GM19023 (cell line): ENCODE results near the gene GLI1.
"Not testable (repeated sequence)": the region's sequence is repeated elsewhere in the genome, so short reads cannot be mapped to it uniquely, and the experiment has no call there.

Source experiments
- ATAC-seq: cut with Tn5 transposase; IDR thresholded peaks from one replicate; pipeline ENCODE4 v1.9.1; 2021; ENCODE audit warnings: mild to moderate bottlenecking, moderate library complexity; ENCODE audit not compliant: unreplicated experiment

Gene GLI1

GRCh38 chr12:57475271-57476161 lies 15.9 kb downstream of the GLI1 start:
- ATAC-seq = no peak

DNA sequence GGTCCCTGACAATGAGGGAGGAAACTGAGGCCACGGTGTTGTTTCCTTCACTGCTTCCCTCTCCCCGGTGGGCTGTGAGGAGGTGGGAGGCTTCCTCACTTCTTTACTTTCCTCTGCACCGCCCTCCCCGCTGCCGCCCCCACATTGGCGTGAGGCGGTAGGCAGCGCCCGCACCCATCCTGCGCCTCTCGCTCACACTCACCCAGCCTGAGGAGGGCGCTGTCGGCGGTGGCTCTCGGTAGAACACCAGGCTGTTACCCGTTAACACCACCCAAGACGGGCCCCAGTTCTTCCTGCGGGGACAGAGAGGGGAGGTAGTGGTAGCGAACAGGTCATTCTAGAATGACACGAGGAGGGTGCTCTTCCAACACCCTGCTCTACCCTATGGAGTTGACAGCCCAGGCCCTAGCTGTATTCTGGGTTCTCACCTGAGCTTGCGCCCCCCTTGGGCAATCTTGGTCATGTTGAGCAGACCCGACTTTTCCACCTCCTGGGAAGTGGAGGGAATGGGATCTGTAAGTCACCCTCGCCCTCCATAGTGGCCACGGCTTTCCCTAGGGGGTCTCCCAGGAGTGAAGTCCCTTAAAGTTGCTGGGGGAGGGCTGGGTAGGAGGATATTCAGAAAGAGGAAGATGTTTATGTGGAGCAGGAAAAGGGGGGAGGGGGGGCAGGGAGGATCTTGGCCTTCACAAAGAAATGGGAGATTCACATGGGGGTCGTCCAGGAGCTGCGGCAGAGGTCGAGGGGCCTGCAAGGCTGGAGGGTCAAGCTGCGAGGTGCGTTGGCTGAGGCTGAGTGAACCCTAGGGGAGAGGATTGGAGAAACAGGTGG lies 16.8 kb downstream of the GLI1 start:
- no peak for ATAC-seq

DNA sequence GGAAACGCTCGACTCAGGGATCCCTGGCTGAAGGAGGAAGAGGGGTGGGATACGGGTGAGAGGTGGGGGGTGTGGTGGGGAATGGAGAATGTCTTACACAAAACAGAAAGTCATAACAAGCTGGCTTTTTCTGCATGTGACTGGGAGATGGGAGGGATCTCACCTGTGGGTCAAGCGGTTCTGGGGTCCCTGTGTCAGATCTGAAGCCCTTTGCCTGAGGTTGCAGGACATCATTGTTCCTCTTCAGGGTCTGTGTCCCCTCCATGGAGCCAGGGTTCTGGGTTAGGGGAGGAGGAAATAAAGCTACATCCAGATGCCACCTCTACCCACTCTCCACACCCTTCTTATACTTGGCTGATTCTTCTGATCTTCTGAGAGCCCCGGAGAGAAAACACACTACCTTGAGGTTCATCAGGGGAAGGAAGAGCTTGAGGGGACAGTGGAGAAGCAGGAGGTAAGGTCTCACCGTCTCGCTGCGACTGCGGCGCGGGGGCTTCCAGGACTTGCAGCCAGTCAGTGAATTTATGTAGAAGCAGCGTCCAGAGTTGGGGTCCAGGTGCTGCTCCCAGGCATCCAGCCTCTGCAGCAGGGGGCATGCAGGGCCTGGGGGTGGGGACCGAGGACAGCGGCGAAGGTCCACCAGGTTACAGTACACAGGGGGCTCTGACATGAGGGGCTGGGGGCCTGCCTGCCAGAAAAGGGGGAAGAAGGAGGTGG lies 17.6 kb downstream of the GLI1 start:
- ATAC-seq = no peak

DNA sequence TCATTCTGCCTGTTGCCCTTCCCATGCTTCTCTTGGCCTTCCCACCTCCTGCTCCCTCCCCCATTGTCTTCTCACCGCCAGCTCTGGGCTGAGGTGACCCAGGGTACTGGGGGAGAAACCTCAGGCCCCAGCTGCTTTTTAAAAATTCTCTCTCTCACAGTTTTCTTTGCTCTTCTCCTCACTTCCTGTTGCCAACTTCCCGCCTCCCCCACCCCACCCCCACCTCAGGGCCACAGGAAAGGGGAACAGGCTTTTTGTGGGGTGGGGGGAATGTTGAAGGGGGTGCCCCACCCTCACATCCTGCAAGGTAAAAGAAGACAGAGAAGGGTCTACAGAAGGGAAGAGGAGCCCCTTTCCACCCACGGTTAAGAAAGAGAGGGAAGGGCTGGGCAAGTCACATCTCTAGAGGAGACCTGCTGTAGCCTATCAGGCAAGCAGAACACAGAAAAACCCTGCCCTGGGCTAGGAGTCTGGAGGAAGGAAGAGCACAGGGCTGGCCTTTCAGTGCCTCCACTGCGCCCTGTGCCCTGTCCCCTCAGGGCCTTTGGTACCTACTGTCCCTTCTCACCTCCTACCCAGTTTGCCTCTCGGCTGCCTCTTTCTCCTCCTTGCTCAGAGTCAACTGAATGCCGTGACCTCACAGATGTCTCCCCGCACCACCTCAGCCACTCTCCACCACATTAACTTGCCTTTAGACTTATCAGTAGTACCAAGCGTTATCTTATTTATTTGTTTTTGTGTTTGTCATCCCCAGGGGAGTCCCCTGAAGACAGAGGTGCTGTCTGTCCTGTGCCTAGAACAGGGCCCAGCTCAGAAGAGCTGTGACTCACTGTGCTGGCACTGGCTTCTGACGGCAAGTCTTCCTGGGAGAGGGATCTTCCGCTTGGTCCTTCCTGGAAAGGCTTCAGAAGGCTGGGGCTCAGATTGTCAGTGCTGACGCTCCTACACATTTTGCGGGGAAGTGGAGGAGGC lies 18.4 kb downstream of the GLI1 start:
- peak; percentile 45 for ATAC-seq

DNA sequence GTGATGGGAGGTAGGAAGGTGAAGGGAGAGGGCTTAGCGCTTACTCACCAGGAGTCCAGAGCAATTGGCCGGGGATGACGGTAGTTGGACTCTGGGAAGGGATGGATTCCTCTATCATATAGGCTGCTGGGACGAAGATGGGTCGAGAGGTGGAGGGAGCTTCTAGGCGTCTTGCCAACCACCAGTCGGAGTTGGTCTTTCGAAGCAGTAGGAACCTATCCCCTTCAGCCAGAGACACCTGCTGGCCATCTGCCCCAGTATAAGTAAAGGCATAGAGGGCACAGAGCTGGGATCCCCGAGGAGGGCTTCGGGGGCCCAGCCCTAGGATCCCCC lies 19.4 kb downstream of the GLI1 start:
- ATAC-seq = no peak

- ATAC-seq = no peak
These were observed 20.0 kb downstream of the GLI1 start, which contains the start of gene ARHGAP9 for GRCh38 chr12:57479376-57480115. TSS of gene ARHGAP9 (minus strand) at chr12:57479866. CDS start at chr12:57479406, 460 bp downstream.

- no peak for ATAC-seq
These were observed 22.1 kb downstream of the GLI1 start for GRCh38 chr12:57481671-57482070.

DNA sequence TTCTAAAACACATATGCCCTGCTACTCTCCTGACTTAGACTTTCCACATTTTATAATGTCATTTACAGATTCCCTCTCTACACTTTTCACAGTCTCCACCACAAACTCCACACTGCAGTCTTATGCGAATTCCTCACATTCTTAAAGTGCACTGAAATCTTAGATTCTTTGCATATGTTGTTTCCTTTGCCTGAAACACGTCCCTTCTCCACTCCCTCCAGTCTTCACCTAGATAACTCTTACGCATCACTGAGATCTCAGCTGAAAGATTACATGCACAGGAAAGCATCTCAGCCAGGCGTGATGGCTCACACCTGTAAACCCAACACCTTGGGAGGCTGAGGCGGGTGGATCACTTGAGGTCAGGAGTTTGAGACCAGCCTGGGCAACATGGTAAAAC lies 23.9 kb downstream of the GLI1 start:
- ATAC-seq = no peak

DNA sequence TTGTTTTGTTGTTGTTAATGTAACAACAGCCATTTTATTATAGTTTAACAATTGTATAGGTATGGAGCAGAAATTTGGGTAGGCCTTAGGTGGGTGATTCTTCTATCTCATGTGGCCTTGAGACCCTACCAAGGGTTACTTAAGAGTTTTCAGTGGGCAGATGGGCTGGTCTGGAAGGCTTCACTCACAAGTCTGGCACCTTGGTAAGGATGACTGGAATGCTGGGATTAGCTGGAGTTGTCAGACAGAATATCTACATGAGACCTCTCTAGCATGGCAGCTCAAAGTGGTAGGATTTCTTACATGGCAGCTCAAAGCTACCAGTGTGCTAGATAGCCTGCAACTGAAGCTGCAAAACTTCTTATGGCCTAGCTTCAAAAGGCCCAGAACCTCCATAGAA lies 26.1 kb downstream of the GLI1 start:
- ATAC-seq = no peak

- ATAC-seq = no peak
These were observed 27.5 kb downstream of the GLI1 start for GRCh38 chr12:57487055-57487596.

- ATAC-seq = peak; percentile 99
These were observed 28.2 kb downstream of the GLI1 start, which contains the start of gene MARS1 for GRCh38 chr12:57487597-57488401. TSS of gene MARS1 (plus strand) at chr12:57488068. CDS start at chr12:57488091, 23 bp downstream.

DNA sequence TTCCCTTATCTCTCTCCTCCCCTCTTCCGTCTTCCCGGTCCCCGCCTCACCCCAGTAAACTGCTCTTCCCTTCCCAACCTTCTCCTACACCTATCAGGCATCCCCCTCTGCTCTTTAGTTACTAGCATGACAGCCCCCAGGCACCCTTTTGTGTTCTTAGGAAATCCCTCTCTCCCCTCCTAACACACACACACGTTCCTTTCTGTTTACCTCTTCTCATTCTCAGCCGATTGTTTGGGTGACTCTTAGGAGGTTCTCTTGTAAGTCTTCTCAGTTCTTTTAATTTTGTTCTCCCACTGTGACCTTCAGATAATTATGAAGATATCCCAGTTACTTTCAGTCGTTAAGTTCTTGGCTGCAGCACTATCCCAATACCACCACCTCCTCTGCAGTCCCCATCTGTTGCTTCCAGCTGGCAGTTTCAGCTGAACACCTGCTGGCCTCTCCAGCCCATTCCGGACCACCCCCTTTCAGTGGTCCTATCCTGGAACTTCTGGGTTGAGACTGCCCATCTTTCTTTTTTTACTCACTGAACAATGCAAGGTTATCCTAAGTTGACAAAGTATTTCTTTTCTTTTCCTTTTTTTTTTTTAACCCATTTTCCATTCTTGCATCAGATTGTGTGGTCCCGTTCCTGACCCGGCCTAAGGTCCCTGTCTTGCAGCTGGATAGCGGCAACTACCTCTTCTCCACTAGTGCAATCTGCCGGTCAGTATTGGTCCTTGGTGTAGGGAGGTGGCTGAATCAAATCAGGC lies 29.0 kb downstream of the GLI1 start:
- no peak for ATAC-seq

- ATAC-seq = no peak
These were observed 29.6 kb downstream of the GLI1 start for GRCh38 chr12:57489157-57489641.

DNA sequence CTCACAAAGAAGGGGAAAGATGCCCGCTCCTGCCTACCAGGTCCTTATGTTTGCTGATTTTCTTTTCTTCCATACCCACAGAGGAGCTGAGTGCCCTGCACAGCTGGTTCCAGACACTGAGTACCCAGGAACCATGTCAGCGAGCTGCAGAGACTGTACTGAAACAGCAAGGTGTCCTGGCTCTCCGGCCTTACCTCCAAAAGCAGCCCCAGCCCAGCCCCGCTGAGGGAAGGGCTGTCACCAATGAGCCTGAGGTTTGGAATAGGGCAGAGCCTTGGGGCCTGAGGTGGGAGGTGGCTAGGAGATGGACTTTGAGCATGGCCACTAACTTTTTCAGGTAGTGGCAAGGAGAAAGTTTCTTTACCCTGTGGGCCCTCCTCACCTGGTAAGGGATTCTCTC lies 30.5 kb downstream of the GLI1 start:
- ATAC-seq = no peak

- no peak for ATAC-seq
These were observed 32.1 kb downstream of the GLI1 start for GRCh38 chr12:57491393-57492280.

DNA sequence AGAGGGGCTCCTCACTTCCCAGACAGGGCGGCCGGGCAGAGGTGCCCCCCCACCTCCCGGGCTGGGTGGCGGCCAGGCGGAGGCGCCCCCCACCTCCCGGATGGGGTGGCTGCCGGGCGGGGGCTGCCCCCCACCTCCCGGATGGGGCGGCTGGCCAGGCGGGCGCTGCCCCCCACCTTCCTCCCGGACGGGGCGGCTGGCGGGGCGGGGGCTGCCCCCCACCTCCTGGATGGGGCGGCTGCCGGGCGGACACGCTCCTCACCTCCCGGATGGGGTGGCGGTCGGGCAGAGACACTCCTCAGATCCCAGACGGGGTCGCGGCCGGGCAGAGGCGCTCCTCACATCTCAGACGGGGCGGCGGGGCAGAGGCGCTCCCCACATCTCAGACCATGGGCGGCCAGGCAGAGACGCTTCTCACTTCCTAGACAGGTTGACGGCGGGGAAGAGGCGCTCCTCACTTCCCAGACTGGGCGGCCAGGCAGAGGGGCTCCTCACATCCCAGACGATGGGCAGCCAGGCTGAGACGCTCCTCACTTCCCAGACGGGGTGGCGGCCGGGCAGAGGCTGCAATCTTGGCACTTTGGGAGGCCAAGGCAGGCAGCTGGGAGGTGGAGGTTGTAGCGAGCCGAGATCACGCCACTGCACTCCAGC lies 35.6 kb downstream of the GLI1 start:
- ATAC-seq = not testable (repeated sequence)
